Skeletal muscle satellite cell (primary cell): ENCODE data around the gene TFB1M.

Experiments
- H3K27me3 ChIP-seq: 2 replicates; pipeline ENCODE4 v1.7.0; 2013; ENCODE audit warnings: low read length; ENCODE audit not compliant: control insufficient read depth, insufficient read depth
- H3K36me3 ChIP-seq: 2 replicates; pipeline ENCODE4 v1.7.0; 2013; ENCODE audit warnings: mild to moderate bottlenecking, control low read depth, low read length; ENCODE audit not compliant: insufficient read depth
- H3K4me1 ChIP-seq: 2 replicates; pipeline ENCODE4 v1.7.0; 2013; ENCODE audit warnings: low read length; ENCODE audit not compliant: control insufficient read depth, insufficient read depth
- H3K4me2 ChIP-seq: 2 replicates; pipeline ENCODE4 v1.7.0; 2013; ENCODE audit warnings: mild to moderate bottlenecking, low read length
- H3K4me3 ChIP-seq: 2 replicates; pipeline ENCODE4 v1.7.0; 2013; ENCODE audit warnings: low read length
- H3K9ac ChIP-seq: 2 replicates; pipeline ENCODE4 v1.7.0; 2013; ENCODE audit warnings: mild to moderate bottlenecking, low read depth, low read length, moderate library complexity
- H3K9me3 ChIP-seq: replicated peaks from 2 replicates; pipeline ENCODE4 v1.7.0; 2013; ENCODE audit warnings: mild to moderate bottlenecking, control low read depth, low read length

The TFB1M gene

GRCh38 chr6:155328539-155329459, 14.5 kb upstream of the TFB1M start:
- Histone ChIP-seq H3K36me3 (no peaks in the 10 kb centered on the region), H3K4me1 (peaks cover 4% of the 10 kb centered on the region), H3K9ac (no peak overlapping the region), H3K4me3 (no peak overlapping the region), H3K9me3 (no peaks in the 10 kb centered on the region), H3K4me2 (no peak overlapping the region), H3K27me3 (no peaks in the 10 kb centered on the region)

GRCh38 chr6:155328074-155328538, 13.8 kb upstream of the TFB1M start:
- no peaks in the 10 kb centered on the region for H3K36me3 ChIP-seq
- H3K27me3 ChIP-seq = no peaks in the 10 kb centered on the region
- no peak overlapping the region for H3K4me2 ChIP-seq
- peak overlapping the region; percentile 30 for H3K9ac ChIP-seq
- no peaks in the 10 kb centered on the region for H3K9me3 ChIP-seq
- no peak overlapping the region for H3K4me3 ChIP-seq
- peaks cover 4% of the 10 kb centered on the region for H3K4me1 ChIP-seq

- no peaks in the 10 kb centered on the region for H3K27me3 ChIP-seq
- H3K36me3 ChIP-seq = no peaks in the 10 kb centered on the region
- no peaks in the 10 kb centered on the region for H3K9me3 ChIP-seq
- H3K4me3 ChIP-seq = no peak overlapping the region
- H3K4me2 ChIP-seq = no peak overlapping the region
- H3K4me1 ChIP-seq = peaks cover 4% of the 10 kb centered on the region
- peak overlapping the region; percentile 30 for H3K9ac ChIP-seq
These were observed 13.2 kb upstream of the TFB1M start for GRCh38 chr6:155327326-155328073.

GRCh38 chr6:155325700-155326516, 11.6 kb upstream of the TFB1M start:
- Histone ChIP-seq H3K4me3 (no peak overlapping the region), H3K4me2 (no peak overlapping the region), H3K9ac (no peak overlapping the region), H3K4me1 (peaks cover 4% of the 10 kb centered on the region), H3K36me3 (no peaks in the 10 kb centered on the region), H3K27me3 (no peaks in the 10 kb centered on the region), H3K9me3 (no peaks in the 10 kb centered on the region)

GRCh38 chr6:155324993-155325392, 10.7 kb upstream of the TFB1M start:
- H3K4me3 ChIP-seq = no peak overlapping the region
- no peaks in the 10 kb centered on the region for H3K36me3 ChIP-seq
- H3K4me1 ChIP-seq = peaks cover 4% of the 10 kb centered on the region
- H3K4me2 ChIP-seq = no peak overlapping the region
- no peaks in the 10 kb centered on the region for H3K27me3 ChIP-seq
- no peaks in the 10 kb centered on the region for H3K9me3 ChIP-seq
- no peak overlapping the region for H3K9ac ChIP-seq

GRCh38 chr6:155324172-155324571, 9.9 kb upstream of the TFB1M start:
- Histone ChIP-seq H3K4me2 (no peak overlapping the region), H3K9ac (no peak overlapping the region), H3K4me3 (no peak overlapping the region), H3K36me3 (no peaks in the 10 kb centered on the region), H3K4me1 (peaks cover 4% of the 10 kb centered on the region), H3K9me3 (no peaks in the 10 kb centered on the region), H3K27me3 (no peaks in the 10 kb centered on the region)

GRCh38 chr6:155319902-155320301, 5.6 kb upstream of the TFB1M start:
- Histone ChIP-seq H3K4me1 (peaks cover 7% of the 10 kb centered on the region), H3K4me3 (no peak overlapping the region), H3K27me3 (no peaks in the 10 kb centered on the region), H3K36me3 (no peaks in the 10 kb centered on the region), H3K4me2 (no peak overlapping the region), H3K9me3 (no peaks in the 10 kb centered on the region), H3K9ac (no peak overlapping the region)

GRCh38 chr6:155317186-155317585, 2.9 kb upstream of the TFB1M start:
- Histone ChIP-seq H3K4me2 (no peak overlapping the region), H3K4me3 (no peak overlapping the region), H3K9me3 (no peaks in the 10 kb centered on the region), H3K36me3 (no peaks in the 10 kb centered on the region), H3K4me1 (peaks cover 10% of the 10 kb centered on the region), H3K27me3 (no peaks in the 10 kb centered on the region), H3K9ac (no peak overlapping the region)

- Histone ChIP-seq H3K4me1 (peaks cover 10% of the 10 kb centered on the region), H3K36me3 (no peaks in the 10 kb centered on the region), H3K4me2 (no peak overlapping the region), H3K27me3 (no peaks in the 10 kb centered on the region), H3K9me3 (no peaks in the 10 kb centered on the region), H3K4me3 (no peak overlapping the region), H3K9ac (no peak overlapping the region)
These were observed 2.1 kb upstream of the TFB1M start for GRCh38 chr6:155316419-155316818.

- Histone ChIP-seq H3K36me3 (peaks cover under 1% of the 10 kb centered on the region), H3K4me1 (peaks cover 17% of the 10 kb centered on the region), H3K9ac (peak overlapping the region; percentile 90), H3K27me3 (no peaks in the 10 kb centered on the region), H3K9me3 (no peaks in the 10 kb centered on the region), H3K4me2 (peak overlapping the region; percentile 87), H3K4me3 (peak overlapping the region; percentile 91)
These were observed 1.2 kb upstream of the TFB1M start for GRCh38 chr6:155315516-155315871.
